Activated CD8-positive, alpha-beta memory T cell treated with anti-CD3 and anti-CD28 coated beads, Interleukin-2, amount 50 U/mL, for 1 hour (primary cell): Measurements from ENCODE around the gene EVX1.

Experiments
- DNase-seq: peaks from one replicate; pipeline ENCODE4 v3.0.0-alpha.2; 2020; ENCODE audit errors: extremely low read depth

The EVX1 gene

GRCh38 chr7:27242555-27243339 is at the start of gene EVX1:
Gene EVX1 (plus strand): TSS chr7:27242802. CDS start chr7:27243031, 229 bp downstream.
- DNase-seq: peak; percentile 20

GRCh38 chr7:27193335-27194001 is 49.1 kb upstream of the EVX1 start:
- no peak for DNase-seq

- DNase-seq: no peak
Observed at GRCh38 chr7:27194002-27194352, 48.6 kb upstream of the EVX1 start.

- no peak for DNase-seq
Observed at GRCh38 chr7:27194686-27195379, 47.8 kb upstream of the EVX1 start.

- peak; percentile 67 for DNase-seq
Observed at GRCh38 chr7:27196287-27196767, 46.3 kb upstream of the EVX1 start.

GRCh38 chr7:27197137-27198042 is 45.2 kb upstream of the EVX1 start:
- no peak for DNase-seq

- DNase-seq: no peak
Observed at GRCh38 chr7:27198138-27198841, 44.3 kb upstream of the EVX1 start.

GRCh38 chr7:27198871-27199801 is 43.5 kb upstream of the EVX1 start:
- no peak for DNase-seq

GRCh38 chr7:27199849-27200760 is 42.5 kb upstream of the EVX1 start, which contains the start of gene HOXA13:
Gene HOXA13 (minus strand): TSS chr7:27200091. CDS start chr7:27200077, 14 bp downstream.
- DNase-seq: no peak

- no peak for DNase-seq
Observed at GRCh38 chr7:27200761-27201579, 41.6 kb upstream of the EVX1 start.

GRCh38 chr7:27201580-27202017 is 41.0 kb upstream of the EVX1 start:
- no peak for DNase-seq

GRCh38 chr7:27202018-27202861 is 40.4 kb upstream of the EVX1 start:
- no peak for DNase-seq

- DNase-seq: no peak
Observed at GRCh38 chr7:27202862-27203134, 39.8 kb upstream of the EVX1 start.

GRCh38 chr7:27203365-27203953 is 39.1 kb upstream of the EVX1 start:
- DNase-seq: no peak

GRCh38 chr7:27203964-27204594 is 38.5 kb upstream of the EVX1 start:
- no peak for DNase-seq

- no peak for DNase-seq
Observed at GRCh38 chr7:27204851-27205322, 37.7 kb upstream of the EVX1 start.
